Measurements from ENCODE around the gene CNKSR3.

Gene CNKSR3

DNA sequence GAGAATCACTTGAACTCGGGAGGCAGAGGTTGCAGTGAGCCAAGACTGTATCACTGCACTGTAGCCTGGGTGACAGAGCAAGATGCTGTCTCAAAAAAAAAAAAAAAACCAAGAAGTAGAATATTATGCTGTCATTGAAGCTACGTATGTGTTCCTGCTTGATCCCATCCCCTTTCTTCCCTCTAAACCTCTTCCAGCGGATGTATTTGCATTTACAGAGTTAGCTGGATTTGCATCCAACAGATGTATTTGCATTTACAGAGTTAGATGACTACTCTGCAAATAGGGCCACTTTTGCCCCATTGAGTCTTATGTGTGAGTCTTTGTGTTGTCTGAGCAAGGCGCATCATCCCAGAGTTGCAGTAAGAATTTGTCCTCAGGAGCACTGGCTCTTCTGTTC lies 128.9 kb downstream of the CNKSR3 start:
- no peak for DNase-seq (ENCODE audit: low read depth)

DNA sequence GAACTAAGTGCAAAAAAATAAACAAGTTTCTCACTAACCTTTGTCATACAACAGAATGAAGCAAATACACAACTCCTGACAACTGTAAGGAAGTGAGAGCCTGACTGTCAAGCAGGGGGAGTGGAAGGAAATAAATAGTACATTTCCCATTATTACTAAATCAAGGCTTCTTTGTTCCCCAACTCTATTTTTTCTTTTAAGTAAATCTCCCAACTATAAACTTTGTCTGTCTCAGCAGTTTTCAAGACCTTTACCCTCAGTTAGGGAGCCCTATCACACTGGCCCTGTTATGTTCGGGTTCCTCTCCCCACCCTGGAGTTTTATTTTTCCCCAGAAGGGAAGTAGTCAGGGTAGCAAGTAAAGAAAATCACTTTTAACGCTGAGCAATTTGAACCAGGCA lies 129.7 kb downstream of the CNKSR3 start:
- no peak for DNase-seq (ENCODE audit: low read depth)

DNA sequence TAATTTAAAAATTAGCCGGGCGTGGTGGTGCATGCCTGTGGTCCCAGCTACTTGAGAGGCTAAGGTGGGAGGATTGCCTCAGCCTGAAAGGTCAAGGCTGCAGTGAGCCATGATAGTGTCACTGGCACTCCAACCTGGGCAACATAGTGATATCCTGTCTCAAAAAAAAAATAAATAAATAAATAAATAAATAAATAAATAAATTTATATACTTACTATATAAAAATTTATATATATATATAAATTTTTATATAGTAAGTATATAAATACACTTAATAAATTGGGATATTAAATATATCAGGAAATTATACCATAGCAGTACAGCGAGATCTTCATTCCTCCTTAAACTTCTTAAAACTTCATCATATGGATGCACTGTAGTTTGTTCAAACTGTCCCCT lies 130.9 kb downstream of the CNKSR3 start:
- DNase-seq (ENCODE audit: low read depth) = no peak

DNA sequence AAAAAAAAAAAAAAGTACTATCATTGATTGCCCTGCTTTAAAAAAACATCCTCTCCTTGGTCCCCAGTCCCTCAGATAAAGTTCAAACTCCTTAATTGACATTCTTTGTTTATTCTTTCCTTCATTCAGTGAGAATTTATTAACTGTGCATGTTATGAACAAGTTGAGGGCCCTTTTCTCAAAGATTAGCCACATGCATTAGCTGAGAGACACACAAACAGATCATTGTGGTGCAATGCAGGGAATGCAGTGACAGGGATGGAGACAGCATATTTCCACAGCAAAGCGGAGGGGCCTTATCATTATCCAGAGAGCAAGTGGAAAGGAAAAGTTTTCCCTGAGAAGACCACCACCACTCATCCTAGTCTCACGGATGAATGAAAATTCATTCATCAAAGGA lies 132.0 kb downstream of the CNKSR3 start:
- DNase-seq (ENCODE audit: low read depth) = no peak

DNA sequence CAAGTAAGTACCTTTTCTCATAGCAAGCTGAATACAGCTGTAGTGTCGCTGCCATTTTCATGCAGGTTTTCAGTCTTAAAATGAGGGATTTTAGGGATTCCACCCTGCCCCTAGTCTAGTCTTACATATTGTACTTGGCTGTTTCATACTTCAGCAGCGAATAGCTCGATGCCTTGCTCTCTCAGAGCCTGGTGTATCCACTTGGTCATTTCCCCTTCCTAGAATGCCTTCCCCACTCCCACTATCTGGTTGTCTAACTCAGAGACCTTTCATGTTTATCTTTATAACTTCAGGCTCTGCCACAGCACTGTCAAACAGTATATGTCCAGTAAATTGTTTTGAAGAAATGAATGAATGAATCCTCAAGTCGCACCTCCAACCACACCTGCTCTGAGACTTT lies 132.8 kb downstream of the CNKSR3 start:
- DNase-seq (ENCODE audit: low read depth) = no peak

DNA sequence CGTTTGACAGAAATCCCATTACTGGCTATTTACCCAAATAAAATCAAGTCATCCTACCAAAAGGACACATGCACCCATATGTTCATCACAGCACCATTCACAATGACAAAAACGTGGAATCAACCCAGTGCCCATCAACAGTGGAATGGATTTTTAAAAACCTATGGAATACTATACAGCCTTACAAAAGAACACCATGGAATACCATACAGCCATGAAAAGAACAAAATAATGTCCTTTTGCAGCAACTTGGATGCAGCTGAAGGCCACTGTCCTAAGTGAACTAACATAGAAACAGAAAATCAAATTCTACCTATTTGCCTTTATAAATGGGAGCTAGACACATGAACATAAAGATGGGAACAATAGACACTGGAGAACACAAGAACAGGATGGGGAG lies 136.5 kb downstream of the CNKSR3 start:
- no peak for DNase-seq (ENCODE audit: low read depth)

DNA sequence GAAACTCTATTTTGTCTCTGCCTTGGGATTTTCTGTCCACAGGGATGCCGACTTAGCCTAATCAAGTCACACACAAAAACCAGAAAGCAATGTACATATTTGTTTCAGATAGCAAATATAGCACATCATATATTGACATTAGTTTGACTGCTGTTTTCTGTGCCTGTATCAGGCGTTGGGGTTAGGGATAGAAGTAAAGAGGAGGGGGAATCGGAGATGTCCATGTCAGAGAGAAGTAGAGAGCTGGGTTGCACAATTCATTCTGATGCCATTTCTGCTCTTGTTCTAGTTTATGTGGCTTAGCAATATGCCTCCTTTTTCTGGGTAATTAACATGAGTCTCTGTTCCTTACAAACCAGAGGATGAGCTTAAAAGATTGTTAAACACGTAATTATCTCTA lies 139.2 kb downstream of the CNKSR3 start:
- DNase-seq (ENCODE audit: low read depth) = no peak

DNA sequence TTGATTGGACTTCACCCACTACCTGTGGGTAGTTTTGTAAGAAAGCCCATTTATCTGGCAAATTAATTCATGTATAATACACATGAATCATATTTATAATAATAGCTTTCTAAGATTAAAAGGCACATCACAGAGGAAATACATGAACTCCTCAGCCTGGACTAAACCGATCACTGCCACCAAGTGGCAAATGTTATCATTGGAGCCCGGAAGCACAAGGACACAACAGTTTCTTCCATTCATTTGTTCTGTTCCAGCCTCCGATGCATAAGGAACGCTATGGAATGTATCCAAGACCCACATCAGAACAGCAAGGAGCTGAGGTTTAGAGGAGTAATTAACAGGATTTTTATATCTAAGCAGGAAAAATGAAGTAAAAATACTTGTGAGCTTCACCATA lies 139.9 kb downstream of the CNKSR3 start:
- no peak for DNase-seq (ENCODE audit: low read depth)

DNA sequence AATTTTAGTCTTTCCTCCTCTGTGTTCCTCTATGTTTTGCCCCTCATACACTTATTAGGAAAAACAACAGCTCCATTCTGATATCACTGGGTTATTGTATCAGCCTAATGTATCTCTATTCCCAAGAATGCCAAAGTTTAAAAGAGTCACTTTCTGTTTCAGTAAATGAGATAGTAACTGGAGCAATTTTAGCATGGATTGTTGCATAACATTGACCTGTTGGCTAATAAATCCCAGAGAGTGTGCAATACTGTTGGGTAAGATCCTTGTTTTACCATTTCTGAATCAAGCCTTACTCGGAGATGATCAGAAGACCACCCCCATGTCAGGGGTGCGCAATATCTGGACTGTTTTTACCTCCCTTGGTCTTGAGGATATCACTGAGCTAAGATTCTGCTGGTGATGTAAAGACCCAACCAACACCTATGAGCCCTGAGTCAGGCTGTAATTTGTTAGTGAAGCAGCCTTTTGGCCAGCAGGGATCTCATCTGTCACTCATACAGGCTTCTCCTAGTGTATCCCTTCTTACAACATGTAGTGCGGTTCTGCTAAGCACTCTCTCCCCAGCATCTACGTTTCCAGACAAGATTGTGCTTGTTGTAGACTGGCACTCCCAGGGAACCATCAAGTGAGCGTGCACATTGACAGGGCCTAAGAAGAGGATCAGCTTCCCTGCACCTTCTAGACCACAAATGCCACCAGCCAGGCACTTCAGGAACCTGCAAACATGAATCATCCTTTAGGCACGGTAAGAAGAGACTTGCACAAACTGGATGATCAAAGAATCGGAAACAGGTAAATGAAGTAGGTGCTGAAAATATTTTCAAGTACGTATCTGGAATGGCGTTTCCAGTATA lies 142.4 kb downstream of the CNKSR3 start:
- DNase-seq (ENCODE audit: low read depth) = no peak

DNA sequence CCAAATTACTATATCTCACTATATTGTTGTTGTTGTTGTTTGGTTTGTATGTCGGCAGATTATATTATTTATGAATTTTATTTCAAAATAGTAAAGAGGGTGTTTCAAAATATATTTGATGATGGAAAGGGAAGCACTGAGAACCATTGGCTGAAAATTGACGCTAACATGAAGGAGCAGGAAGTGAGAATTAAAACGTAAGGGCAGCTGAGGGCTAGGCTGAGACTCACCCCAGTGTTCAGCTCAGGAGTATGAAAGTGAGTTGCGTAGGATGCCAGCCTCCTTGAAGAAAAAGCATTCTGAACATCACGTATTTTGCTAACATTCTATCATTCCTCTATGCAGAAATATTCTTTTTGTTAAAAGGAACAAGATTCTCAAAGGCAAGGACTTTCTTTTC lies 143.1 kb downstream of the CNKSR3 start:
- no peak for DNase-seq (ENCODE audit: low read depth)

DNA sequence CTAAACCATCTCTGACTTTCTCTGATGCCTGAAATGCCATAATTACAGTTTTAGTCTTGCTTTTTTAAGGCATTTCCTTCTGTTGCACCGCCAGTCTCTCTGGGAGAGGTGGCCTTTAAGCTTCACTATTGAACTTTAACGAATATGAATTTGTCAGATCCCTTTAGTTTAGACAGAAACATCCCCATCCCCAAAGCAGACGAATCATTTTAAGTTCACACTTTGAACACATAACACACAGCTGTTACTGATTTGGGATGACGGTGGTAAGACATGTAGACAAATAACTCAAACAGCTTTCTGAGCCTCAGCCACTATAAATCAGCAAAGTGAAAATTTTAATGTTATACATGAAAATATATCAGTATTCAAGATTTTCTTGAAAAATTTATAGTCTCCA lies 146.7 kb downstream of the CNKSR3 start:
- DNase-seq (ENCODE audit: low read depth) = no peak

DNA sequence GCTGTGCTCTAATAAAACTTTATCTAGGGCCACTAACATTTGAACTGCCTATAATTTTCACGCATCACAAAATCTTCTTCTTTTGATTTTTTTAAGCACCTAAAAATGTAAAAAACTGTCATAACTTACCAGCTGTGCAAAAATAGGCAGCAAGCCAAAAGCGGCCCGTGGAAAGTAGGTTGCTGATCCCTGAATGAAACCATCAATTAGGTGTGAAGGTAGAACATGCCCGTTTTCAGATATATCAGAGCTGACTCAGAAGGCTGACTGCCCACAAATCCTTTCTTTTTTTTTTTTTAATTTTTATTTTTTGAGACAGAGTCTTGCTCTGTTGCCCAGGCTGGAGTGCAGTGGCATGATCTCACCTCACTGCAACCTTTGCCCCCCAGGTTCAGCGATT lies 149.0 kb downstream of the CNKSR3 start:
- no peak for DNase-seq (ENCODE audit: low read depth)

DNA sequence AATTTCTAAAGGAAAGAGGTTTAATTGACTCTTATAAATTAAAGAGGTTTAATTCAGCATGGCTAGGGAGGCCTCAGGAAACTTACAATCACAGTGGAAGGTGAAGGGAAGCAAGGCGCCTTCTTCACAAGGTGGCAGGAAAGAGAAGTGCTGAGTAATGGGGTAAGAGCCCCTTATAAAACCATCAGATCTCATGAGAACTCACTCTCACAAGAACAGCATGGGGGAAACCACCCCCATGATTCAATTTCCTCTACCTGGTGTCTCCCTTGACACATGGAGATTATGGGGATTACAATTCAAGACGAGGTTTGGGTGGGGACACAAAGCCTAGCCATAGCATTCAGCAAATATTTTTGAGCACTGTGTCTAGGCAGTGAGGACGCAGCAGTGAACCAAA lies 150.0 kb downstream of the CNKSR3 start:
- no peak for DNase-seq (ENCODE audit: low read depth)

DNA sequence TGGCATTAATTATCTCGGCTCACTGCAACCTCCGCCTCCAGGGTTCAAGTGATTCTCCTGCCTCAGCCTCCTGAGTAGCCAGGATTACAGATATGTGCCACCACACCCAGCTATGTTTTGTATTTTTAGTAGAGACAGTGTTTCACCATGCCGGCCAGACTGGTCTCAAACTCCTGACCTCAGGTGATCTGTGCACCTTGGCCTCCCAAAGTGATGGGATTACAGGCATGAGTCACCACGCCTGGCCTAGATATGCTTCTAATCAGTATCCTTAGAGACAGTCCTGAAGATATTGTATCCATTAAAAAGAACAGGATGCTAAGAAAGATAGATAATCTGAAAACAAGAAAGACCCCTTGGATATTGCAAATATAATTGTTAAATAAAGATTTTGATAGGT lies 150.8 kb downstream of the CNKSR3 start:
- DNase-seq (ENCODE audit: low read depth) = no peak

DNA sequence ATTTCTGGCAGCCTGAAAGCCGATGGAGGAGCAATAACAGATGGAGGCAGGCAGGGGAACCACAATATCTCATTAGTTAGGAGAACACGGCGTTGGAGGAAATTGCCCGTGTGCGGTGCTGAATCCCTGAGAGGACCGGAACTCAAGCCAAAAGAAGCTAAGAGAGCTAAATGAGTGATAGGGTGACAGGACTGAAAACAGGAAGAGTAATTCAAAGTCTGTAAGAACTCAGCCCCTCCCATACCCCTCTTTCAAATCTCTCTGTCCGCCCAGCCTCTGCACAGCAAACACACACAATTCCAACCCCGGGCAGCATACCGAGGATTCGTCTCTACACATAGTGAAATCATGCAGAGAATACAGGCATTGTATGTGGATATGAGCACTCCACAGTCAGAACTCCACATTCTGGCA lies 151.3 kb downstream of the CNKSR3 start:
- no peak for DNase-seq (ENCODE audit: low read depth)

DNA sequence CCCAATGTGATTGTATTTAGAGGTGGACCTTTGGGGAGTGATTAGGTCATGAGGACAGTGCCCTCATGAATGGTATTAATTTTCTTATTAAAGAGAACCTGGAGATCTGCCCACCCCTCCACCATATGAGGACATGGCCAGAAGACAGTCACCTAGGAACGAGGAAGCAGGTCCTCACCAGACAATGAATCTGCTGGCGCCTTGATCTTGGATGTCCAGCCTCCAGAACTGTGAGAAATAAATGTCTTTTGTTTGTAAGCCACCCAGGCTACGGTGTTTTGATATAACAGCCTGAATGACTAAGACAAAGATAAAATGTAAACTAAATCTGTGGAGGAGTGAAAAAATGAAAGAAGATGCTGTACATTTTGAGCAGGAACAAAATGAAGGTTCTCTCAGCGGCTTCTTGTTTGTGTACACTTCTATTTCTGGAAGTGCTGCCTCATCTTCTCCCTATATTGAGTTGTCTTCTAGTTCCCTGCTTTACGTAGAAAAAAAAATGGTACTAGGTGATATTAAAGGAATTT lies 152.4 kb downstream of the CNKSR3 start:
- no peak for DNase-seq (ENCODE audit: low read depth)

DNA sequence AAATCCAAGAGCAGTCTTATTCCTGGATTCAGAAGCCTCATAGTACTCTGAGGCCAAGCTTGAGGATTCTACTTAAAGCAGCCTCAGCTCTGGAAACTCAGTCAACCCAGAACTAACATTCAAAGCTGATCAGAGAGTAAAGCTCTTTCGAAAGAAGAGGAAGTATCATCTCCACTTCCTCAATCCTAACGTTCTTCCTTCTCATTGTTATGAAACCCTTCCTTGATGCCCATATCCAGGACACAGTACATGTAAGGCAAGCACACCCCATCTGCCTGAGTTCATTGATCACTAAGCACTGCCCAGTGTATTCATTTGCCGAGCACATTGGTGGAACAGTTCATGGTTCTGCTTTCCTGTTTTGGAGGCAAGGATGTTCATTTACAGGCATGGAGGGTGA lies 153.8 kb downstream of the CNKSR3 start, which contains the start of gene IPCEF1:
Gene IPCEF1 (minus strand): TSS at position 114 of the 400 bp plus-strand sequence. CDS start 90,856 bp downstream, outside the sequence.
- DNase-seq (ENCODE audit: low read depth) = no peak

DNA sequence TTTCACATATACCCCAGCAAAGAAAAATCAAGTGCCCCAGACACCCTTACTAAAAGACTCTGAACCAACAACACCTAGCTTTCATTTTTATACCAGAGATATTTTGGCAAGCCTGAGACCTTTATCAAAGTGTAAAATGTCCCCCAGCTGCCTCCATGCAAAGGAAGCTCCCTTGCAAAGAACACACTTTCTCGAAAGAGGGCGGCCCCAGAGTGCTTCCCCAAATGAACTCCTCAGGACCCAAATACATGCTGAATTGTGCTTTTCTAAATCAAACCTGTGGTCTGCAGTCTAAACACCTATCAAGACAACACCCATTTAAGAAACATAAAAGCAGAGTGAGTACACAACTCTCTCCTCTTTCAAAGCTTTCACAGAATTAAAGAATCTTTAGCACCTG lies 154.4 kb downstream of the CNKSR3 start:
- no peak for DNase-seq (ENCODE audit: low read depth)

DNA sequence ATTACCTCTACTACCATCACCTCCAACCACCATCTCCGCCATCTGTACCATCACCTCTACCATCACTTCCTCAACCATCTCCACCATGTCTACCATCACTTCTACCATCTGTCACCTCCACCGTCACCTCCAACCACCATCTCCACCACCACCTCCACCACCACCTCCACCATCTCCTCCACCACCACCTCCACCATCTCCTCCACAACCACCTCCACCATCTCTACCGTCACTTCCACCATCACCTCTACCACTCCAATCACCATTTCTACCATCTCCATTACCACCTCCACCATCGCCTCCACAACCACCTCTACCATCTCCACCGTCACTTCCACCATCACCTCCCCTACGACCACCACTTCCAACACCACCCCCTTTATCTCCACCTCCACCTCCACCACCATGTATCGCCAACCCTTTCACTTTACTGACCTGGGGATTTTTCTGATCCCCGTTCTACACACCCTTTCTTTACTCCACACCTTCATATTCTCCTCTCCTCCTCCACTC lies 156.2 kb downstream of the CNKSR3 start:
- DNase-seq (ENCODE audit: low read depth) = no peak

DNA sequence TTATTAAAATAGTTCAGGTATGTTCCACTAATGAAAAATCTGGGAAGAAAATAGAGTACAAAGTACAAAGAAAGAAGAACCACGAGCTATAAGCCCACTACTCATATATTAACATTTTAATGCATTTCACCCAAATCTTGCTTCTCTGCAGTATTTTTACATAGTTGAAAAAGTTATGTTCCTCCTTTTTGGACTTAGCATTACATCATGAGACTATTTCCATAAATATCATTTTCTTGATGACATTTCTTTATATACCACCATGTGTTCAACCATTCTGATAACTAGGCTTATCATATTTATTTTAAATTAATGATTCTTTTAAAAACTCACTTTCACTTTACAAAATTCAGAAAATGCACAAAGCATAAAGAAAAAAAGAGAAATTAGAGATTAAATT lies 156.9 kb downstream of the CNKSR3 start:
- no peak for DNase-seq (ENCODE audit: low read depth)

DNA sequence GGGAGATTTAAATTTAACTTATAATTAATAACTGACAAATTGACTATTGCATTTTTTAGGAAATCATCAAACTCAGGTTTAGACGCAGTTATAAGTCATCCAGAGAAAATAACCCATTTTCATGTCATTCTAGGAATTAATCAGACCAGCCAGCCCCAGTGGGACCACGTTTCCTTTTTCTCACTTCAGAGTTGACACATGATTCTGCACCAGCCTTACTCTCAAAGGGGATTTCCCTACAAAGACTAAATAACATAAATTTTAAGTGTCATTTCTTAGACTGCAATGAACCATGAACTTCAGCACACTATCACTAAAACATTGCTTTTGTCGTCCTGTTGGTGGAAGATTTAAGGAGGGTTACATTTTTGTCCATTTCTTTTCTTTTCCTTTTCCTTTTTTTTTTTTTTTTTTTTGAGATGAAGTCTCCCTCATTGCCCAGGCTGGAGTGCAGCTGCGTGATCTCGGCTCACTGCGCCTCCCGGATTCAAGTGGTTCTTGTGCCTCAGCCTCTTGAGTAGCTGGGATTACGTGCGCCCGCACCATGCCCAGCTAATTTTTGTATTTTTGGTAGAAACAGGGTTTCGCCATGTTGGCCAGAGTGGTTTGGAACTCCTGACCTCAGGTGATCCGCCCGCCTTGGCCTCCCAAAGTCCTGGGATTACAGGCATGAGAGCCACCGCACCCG lies 157.4 kb downstream of the CNKSR3 start:
- DNase-seq (ENCODE audit: low read depth) = no peak

DNA sequence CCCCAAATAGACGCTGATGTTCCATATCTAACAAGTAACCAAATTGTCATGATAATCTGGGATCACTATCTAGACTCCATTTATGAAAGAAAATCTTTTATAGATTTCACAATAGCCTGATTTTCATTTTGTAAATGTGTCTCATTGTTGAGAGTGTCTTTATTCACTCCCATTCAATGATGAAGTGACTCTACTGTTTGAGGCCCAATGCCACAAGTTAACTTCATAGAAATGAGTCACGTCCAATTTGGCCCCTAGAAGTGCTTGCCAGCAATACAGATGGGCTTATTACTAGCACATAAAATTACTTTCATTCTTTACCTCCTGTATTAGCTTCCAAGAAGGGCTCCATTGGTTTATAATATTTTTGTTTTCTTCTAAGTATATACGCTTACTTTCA lies 160.2 kb downstream of the CNKSR3 start:
- DNase-seq (ENCODE audit: low read depth) = no peak

DNA sequence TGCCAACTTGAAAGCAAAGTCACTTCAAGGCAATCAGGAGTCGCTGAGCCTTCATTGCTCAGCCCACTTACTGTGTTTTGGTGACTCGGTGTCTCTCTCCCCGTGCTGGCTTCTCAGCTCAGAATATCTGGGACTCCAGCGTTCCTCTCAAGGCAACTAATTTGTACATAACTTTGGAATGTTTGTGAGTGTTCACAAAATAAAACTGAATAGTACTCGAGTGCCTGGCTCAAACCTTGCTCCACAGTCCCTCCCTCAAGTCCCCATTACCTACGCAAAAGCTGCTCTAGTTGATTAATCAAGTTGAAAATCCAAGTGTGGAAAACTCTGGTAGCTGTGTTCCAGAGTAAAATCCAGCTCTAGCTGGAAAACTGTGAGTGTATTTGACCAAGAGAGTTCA lies 162.5 kb downstream of the CNKSR3 start:
- no peak for DNase-seq (ENCODE audit: low read depth)

Measured in stimulated activated CD8-positive, alpha-beta memory T cell treated with anti-CD3 and anti-CD28 coated beads, Interleukin-15, amount 100 ng/mL, for 1 hour (primary cell).